Stimulated activated CD8-positive, alpha-beta memory T cell treated with anti-CD3 and anti-CD28 coated beads, Interleukin-12 subunit alpha, Interleukin-12 subunit beta, amount 100 ng/mL, for 1 hour (primary cell): ENCODE results near the gene TM2D1.
"Not testable (repeated sequence)": the region's sequence is repeated elsewhere in the genome, so short reads cannot be mapped to it uniquely, and the experiment has no call there.

ENCODE experiments used
- DNase-seq: peaks from one replicate; pipeline ENCODE4 v3.0.0-alpha.2; 2020; ENCODE audit warnings: low read depth

The TM2D1 gene

GRCh38 chr1:61724813-61725694 is at the start of gene TM2D1:
TSS of gene TM2D1 (minus strand) at chr1:61725141. CDS start at chr1:61725120, 21 bp downstream.
- DNase-seq = peak; percentile 78

GRCh38 chr1:61770131-61770530 is 45.2 kb upstream of the TM2D1 start:
- no peak for DNase-seq

GRCh38 chr1:61757950-61758349 is 33.0 kb upstream of the TM2D1 start:
- DNase-seq = no peak

GRCh38 chr1:61756773-61757172 is 31.8 kb upstream of the TM2D1 start:
- no peak for DNase-seq

- no peak for DNase-seq
These were observed 29.6 kb upstream of the TM2D1 start for GRCh38 chr1:61754545-61754944.

GRCh38 chr1:61753998-61754508 is 29.1 kb upstream of the TM2D1 start:
- no peak for DNase-seq

- no peak for DNase-seq
These were observed 28.0 kb upstream of the TM2D1 start for GRCh38 chr1:61752921-61753389.

GRCh38 chr1:61749574-61749973 is 24.6 kb upstream of the TM2D1 start:
- no peak for DNase-seq

GRCh38 chr1:61748566-61748965 is 23.6 kb upstream of the TM2D1 start:
- no peak for DNase-seq

- no peak for DNase-seq
These were observed 21.9 kb upstream of the TM2D1 start for GRCh38 chr1:61746813-61747212.

- no peak for DNase-seq
These were observed 19.0 kb upstream of the TM2D1 start for GRCh38 chr1:61743716-61744580.

- no peak for DNase-seq
These were observed 18.4 kb upstream of the TM2D1 start for GRCh38 chr1:61743431-61743705.

- DNase-seq = no peak
These were observed 17.9 kb upstream of the TM2D1 start for GRCh38 chr1:61742620-61743430.

GRCh38 chr1:61741711-61742619 is 17.0 kb upstream of the TM2D1 start, which contains the start of gene PATJ:
TSS of gene PATJ (plus strand) at chr1:61742480. CDS start at chr1:61762893, 20,413 bp downstream.
- peak; percentile 36 for DNase-seq

GRCh38 chr1:61740751-61741700 is 16.1 kb upstream of the TM2D1 start:
- no peak for DNase-seq

GRCh38 chr1:61732726-61733125 is 7.8 kb upstream of the TM2D1 start:
- no peak for DNase-seq

- DNase-seq = not testable (repeated sequence)
These were observed 5.7 kb upstream of the TM2D1 start for GRCh38 chr1:61730679-61731078.

- DNase-seq = no peak
These were observed 2.6 kb upstream of the TM2D1 start for GRCh38 chr1:61727544-61727943.

- DNase-seq = no peak
These were observed 482 bp downstream of the TM2D1 start for GRCh38 chr1:61724506-61724812.
